Lower leg skin (tissue), 3 donors: ENCODE data around the gene PLBD2.

Experiments used
- POLR2A ChIP-seq, 2 donors: fragments of 450-650 bp; IDR thresholded peaks; one replicate each; pipeline ENCODE4 v1.6.1; 2016 to 2017; ENCODE audit warnings: antibody characterized with exemption in 2 of 2, mild to moderate bottlenecking in 1 of 2, moderate library complexity in 1 of 2
- TF ChIP-seq, protein P1 (sequence below), 3 donors: fragments of 450-650 bp; IDR thresholded peaks; one replicate each; pipeline ENCODE4 v1.5.1; 2016; ENCODE audit warnings: antibody characterized with exemption in 3 of 3, mild to moderate bottlenecking in 3 of 3, moderate library complexity in 2 of 3

DNA sequence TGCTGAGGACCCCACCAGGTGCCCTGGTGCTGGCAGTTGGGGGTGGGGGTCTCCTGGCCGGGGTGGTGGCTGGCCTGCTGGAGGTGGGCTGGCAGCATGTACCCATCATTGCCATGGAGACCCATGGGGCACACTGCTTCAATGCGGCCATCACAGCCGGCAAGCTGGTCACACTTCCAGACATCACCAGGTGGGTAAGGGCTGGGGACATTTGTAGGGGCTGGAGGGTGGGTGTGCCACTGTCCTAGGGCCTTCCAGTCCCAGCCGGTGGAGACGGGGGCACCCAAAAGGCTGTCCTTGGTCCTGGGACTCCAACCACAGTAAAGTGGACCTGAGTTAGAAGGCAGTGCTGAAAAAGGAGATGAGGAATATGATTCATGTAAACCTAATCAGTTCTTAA, 77.0 kb downstream of the PLBD2 start:
- TF ChIP-seq, protein P1, sequence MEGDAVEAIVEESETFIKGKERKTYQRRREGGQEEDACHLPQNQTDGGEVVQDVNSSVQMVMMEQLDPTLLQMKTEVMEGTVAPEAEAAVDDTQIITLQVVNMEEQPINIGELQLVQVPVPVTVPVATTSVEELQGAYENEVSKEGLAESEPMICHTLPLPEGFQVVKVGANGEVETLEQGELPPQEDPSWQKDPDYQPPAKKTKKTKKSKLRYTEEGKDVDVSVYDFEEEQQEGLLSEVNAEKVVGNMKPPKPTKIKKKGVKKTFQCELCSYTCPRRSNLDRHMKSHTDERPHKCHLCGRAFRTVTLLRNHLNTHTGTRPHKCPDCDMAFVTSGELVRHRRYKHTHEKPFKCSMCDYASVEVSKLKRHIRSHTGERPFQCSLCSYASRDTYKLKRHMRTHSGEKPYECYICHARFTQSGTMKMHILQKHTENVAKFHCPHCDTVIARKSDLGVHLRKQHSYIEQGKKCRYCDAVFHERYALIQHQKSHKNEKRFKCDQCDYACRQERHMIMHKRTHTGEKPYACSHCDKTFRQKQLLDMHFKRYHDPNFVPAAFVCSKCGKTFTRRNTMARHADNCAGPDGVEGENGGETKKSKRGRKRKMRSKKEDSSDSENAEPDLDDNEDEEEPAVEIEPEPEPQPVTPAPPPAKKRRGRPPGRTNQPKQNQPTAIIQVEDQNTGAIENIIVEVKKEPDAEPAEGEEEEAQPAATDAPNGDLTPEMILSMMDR (IDR thresholded peaks at IDR 0.05): no peak
- no peak for TF ChIP-seq POLR2A (IDR thresholded peaks at IDR 0.05)
